Measurements from ENCODE around the gene ADH4.
"Not testable (repeated sequence)": the region's sequence is repeated elsewhere in the genome, so short reads cannot be mapped to it uniquely, and the experiment has no call there.

The ADH4 gene

DNA sequence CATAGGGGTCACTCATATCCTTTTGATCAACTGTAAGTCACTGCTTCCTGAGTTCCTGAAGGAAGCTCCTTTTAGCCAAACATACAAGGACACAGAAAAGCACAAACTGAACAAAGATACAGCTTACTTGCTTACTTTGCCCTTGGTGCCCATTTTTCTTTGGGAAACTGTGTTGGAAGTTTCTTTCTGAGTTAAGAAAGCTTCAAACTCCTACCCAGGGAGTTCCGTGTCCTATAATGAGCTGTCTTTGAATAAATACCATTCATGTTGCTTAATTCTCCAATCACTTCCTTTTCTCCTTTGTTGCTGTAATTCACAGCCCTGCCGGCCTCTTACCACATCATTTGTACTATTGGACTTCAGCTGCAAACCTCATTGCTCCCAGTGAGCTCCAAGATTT is at the start of gene ADH4:
Gene ADH4, minus strand, starts transcription at position 228 of the 400 bp plus-strand sequence. Its CDS starts 75 bp downstream, at position 153.
- DNase-seq: no peak

DNA sequence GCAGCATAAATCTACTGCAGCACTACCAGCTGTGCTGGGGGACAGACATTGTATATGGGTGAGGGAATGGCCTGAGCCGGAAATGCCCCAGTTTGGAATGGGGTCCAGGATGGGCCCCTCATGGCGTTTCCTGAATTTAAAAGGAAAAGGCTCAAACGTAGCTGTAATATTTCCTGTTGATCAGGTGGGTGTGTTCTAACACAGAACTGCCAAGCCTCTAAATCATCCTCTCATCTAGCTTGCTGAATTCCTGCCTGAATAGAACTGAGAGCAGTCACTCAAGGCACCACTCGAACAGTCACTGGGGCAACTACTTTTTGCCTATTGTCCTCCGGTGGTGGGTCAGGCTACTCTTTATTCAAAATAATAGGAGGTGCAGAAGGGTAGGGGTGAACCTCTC is 46.2 kb upstream of the ADH4 start:
- no peak for DNase-seq

DNA sequence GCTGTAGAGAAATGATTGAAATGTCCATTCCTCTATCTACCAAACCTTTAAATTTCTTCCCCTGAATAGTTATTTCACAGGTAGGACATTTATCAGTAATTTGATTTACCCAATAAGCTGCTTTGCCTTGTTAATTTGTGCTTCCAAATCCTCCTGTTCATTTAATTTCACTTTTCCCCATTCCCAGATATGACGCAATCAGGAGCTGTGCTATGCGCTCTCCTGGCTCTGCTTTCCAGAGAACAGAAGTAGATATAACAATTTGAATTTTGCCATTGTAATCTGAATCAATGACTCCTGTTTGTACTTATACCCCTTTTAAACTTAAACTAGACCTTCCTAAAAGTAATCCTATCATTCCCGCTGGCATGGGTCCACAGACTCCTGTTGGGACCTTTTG is 45.8 kb upstream of the ADH4 start:
- not testable (repeated sequence) for DNase-seq

DNA sequence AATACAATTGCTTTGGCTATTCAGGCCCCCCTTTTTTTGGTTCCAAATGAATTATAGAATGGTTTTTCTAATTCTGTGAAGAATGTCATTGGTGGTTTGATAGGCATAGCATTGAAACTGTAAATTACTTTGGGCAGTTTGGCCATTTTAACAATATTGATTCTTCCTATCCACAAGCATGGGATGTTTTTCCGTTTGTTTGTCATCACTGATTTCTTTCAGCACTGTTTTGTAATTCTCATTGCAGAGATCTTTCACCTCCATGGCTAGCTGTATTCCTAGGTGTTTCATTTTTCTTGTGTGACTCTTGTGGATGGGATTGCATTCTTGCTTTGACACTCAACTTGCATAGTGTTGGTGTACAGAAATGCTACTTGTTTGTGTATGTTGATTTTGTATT is 41.9 kb upstream of the ADH4 start:
- DNase-seq: no peak

DNA sequence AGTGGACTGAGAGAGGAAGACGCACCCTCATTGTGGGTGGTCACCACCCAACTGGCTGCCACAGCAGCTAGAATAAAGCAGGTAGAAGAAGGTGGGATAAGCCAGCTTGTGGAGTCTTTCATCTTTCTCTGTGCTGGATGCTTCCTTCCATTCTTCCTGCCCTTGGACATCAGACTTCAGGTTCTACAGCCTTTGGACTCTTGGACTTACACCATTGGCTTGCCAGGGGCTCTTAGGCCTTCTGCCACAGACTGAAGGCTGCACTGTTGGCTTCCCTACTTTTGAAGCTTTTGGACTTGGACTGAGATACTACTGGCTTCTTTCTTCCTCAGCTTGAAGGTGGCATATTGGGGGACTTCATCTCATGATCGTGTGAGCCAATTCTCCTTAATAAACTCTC is 41.5 kb upstream of the ADH4 start:
- no peak for DNase-seq

DNA sequence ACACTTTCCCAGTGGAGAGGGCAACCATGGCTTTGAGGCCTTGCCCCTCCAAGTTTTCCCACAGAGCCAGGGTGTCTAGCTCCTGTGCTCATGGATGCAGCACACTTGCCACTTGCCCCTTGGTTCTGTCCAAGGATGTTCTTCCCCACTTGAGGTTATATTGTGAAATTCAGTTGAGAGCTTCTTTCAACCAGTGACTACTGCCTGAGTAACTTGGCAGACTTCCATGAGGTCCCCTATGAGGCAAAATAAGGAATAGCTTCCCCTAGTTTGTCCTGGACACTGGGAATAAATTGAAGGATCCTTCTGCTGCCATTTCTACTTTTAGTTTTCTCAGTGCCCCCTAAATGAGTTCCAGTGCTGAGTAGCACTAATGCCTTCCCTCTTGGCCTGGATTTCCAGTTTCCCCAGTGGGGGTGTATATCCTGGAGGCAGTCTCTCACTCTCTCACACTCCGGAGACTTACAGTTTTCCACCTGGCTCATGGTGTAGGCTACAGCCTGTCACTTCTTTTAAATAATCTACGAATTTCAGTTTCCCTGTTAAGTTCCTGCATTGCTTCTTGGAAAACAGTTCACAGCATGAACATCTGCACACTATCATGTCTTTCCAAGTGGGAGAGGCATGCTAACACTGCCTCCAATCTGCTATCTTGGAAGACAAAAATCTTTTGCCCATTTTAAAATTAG is 36.4 kb upstream of the ADH4 start:
- no peak for DNase-seq

DNA sequence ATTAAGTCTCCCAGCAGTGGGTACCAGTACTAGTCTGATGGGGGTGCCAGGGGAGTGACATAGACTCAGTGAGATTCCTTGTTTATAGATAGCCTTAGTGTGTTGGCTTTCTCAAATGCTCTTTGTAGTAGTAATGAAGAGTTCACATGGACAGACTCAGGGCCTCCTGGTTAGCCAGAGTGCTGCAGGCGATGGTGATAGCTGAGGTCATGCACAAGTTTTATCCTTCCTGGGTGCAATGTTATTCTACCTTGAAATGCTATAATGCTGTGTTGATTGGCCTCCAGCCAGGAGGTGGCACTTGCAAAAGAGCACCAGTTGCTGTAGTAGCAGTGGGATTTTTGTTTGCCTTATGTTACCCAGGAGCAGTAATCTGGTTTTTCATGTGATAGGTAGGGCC is 35.5 kb upstream of the ADH4 start:
- DNase-seq: no peak

DNA sequence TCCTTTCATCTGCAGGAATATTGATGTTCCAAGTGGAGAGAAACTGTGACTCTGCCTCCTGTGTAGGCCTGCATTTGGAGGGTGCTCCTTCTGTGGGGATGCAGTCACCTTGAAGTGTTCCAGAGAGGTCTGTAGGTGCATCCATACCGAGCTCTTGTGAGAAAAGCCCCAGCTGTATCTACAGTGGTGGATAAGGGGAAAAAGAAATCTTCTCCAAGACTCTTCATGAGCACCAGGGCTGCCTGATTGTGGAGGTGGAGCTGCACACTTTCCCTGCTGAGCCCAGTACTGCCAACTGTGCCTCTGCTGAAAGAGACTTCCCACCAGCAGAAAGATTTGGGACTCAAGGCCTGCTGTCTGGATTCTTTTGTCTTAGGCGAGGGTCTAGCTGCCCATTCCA is 35.1 kb upstream of the ADH4 start:
- no peak for DNase-seq

DNA sequence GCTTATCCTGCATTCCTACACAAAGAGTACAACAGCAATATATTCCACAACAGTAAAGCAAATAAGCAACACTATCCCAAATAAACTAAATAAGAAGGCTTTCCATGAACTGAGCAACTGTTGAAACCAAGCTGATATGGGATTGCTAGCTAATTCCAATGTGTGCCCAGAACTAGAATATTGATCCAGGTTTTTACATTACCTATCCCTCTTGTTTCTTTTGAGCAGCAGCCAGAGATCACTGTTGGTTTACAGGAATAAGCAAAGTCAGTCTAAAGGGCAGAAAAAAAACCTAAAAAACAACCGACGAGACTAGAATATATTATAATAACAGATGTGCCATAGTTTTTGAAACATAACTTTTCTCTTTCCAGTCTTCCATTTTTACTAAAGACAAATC is 22.4 kb upstream of the ADH4 start:
- DNase-seq: no peak

DNA sequence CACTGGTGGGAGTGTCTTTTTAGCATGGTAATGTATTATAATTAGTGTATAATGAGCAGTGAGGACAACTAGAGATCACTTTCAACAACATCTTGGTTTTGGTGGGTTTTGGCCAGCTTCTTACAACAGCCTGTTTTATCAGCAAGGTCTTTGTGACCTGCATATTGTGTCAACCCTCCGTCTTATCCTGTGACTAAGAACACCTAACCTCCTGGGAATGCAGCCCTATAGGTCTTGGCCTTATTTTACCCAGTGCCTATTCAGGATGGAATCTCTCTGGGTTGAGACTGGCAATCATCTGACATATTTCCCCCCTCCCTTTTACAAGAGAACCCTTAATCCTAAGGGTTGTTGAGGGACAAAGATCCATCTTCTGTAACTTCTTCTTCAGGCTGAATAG is 21.9 kb upstream of the ADH4 start:
- no peak for DNase-seq

DNA sequence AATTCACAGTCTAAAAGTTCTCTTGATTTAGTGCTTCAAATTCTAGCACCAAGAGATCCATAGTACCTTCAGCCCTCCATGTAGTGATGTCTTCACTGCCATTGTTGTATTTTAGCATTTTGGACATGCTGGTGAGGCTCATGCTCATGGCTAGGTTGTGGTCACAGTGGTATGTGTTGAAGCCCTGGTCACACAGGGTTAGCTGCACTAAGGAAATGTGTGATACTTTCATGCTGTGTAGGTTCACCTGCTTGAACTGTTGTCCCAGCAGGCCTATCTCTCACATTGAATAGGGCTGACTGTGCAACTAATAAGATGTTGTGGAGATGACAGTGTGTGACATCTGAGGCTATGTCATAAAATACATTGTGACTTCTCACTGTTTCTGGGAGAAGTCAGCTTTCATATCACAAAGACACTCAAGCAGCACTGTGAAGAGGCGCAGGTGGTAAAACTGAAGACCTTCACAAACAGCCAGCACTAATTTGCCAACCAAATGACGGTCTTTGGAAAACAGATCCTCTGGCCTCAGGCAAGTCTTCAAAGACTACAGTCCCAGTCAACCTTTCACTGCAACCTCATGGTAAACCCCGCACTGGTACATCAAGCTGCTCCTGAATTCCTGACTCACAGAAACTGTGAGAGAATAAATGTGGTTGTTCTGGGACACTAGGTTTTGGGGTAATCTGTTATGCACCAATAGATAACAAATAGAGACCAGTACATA is 17.4 kb upstream of the ADH4 start:
- DNase-seq: no peak

DNA sequence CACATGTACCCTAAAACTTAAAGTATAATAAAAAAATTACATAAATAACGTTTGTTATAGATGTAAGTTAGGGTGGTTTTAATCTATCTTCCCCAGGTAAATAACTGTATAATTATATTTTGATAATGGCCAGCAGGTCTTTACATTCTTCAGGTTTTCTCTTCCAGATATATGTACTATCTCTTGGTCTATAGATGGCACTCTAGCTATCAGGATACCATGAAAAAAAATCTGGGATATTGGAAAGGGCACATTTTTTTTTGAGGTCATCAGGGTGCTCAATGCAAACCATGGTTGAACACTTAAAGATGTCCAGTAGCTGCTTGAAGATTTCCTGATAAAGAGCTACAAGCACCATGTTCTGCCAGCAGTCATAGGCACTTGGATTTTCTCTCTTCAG is 15.6 kb upstream of the ADH4 start:
- no peak for DNase-seq

DNA sequence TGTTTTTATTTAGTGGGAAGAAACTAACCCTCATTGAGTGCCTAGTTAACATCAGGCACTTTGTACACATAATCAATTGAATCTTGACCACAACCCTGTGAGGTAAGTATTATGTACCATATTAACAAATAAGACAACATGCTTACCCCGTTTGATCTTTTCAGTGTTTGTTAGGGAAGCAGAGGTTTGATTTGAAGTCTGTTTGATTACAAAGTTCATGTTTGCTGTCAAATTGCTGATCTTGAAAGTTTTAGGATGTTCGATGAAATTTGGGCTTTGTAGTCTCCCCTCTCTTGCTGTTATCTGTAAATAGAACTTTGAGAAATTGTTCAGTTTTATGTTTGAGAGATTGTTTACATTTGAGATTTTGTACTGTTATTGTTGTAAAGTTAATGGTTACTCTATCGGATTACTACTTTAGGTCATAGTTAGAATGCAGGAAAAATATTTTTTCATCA is 13.4 kb upstream of the ADH4 start:
- no peak for DNase-seq

DNA sequence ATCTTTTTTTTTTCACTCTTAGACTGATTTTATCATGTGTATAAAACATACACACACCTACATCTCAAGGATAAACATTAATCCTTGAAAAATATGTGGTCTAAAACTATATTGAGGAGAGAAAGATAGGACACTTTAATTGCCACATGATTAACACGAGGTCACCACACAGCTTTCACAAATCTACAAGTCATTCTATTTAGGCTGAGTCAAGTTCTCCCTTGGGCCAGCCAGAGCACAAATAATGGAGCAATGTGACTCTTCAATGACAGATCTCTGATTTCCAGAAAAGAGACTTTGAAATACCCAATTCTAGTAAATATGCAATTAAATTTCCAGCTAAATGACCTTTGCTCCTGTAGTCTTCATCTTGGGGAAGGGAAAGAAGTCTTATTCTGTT is 12.9 kb upstream of the ADH4 start:
- DNase-seq: no peak

DNA sequence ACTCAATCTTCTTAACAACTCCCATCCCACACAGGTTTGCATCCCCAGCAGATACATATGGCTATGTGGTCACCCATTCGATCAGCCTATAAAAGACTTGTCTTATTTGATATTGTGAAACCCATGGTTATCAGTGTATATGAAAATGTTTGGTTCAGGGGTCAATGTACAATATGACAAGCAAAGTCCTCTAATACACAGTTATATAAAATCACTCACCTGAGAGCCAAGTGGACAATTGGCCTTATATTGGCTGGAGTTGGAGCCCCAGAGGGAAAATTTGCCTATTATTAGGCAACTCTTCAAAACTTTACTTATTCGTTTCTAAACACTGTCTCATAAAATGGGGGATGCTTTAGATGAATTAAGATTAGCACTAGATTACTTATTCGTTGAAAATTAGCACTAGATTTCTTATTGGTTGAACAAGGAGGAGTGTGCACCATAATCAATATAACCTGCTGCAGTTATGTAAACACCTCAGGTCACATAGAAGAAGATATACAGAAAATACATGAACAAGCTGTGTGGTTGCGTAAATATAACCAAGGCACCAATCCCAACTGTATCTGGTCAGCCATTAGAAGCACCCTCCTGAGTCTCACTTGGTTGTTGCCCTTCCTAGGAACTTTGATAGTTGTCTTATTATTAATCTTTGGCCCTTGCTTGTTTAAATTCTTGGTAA is 10.7 kb upstream of the ADH4 start:
- DNase-seq: no peak

DNA sequence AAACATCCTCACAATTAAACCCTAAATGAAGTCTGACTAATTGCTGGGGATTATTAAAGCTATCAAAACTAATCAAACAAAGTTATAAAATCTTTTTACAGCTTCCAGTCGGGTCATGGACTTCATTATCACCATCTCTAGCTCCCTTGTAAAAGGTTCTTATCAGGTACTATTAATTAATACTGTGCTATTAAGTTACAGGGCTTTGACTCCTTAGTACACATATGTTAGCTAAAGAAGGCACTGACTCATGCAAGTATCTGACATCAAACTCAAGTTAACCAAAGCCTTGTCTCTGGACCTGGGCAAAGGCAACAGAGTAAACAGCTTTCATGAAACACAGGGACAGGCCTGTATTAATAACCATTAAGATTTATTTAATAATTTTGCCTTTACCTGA is 7.9 kb upstream of the ADH4 start:
- no peak for DNase-seq

DNA sequence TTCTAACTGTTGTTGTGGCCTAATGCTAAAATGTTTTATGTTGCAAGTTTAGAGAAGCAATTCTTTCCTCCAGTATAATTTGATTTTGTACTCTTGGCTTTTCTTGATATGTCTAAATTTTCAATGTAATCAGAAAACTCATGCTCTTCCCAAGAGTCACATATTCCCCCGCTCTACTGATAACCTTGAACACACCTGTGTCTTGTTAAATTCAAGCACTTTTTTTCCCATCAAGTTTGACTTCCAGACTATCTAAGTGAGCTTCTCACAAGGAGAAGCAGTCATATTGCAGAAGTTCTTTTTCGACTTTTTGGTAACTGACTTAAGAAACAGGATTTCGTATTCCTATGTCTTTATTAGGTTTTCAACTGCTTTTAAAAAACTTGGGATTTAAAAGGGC is 7.4 kb upstream of the ADH4 start:
- DNase-seq: no peak

DNA sequence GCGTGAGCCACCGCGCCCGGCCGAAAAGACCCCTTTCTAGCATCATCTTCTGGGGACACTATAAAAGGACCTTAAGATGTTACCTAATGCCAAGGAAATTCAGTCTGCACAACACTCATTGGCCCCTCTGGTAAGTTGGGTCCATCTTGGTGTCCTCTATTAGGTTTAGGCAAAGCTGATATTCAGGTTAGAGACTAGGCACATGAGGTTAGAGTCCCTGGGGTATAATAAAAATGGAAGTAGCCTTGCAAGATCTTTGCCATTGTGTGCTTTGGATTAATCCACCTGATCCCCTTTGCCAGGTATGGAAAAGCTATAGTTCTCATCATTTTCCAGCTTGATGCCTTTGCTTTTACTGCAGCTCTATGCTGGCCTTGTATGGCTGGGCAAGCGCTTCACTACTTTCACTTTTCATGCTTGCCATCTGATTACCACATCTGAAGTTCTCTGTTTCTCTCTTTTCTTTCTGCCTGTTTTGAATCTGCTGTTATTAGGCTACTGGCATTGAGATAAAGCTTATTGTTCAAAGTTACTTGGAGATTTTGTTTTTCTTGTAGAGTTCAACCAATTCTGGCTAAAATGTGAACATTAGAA is 5.4 kb upstream of the ADH4 start:
- no peak for DNase-seq

DNA sequence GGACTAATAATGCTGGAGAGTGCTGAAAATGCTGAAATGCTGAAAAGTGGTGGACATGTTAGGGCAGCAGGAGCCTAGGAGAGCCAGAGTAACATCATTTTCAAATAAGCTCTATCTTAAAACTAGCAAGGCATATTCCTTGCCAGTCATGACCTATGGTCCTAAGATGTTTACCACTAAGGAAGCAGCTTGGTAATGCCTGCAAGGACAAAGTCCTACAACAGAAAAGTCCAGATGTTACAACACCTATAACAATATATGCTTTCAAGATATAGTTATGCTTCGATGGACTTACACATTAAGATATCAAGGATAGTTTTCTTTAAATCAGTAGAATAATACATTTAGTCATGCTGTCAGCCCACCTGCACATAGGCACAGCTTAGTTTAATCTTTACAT is 4.5 kb upstream of the ADH4 start:
- DNase-seq: no peak

DNA sequence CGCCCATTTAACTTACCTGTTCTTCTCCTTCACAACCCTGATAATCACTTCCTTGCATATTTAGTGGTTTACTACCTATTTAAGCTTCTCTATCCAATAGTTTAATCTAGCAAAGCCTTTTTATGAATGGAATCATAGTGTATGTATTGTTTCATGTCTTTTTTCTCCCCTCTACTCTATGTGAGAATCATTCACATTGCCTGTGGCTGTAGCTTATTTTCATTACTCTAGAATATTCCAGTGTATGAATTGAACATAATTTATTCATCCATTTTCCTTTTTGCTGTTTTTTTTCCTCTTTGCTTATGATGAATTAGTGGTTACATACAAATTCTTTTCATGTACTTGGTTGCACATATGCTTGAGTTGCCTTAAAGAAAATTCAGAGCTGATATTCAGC is 490 bp upstream of the ADH4 start:
- DNase-seq: no peak

DNA sequence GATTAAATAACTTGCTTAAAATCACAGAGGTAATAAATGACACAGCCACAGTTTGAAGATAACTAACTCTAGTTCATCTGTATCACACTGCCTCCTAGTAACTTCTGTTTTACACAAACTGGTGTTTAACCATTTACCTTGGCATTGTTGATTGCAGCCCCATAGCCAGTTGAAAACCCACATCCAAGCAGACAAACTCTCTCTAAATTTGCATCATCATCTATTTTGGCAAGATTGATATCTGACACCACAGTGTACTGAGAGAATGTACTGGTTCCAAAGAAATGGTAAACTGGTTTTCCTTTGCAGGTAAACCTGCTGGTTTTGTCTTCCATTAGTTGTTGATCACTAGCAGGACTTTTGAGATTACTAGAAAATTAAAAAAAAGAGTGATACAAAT is 7.8 kb downstream of the ADH4 start:
- no peak for DNase-seq

DNA sequence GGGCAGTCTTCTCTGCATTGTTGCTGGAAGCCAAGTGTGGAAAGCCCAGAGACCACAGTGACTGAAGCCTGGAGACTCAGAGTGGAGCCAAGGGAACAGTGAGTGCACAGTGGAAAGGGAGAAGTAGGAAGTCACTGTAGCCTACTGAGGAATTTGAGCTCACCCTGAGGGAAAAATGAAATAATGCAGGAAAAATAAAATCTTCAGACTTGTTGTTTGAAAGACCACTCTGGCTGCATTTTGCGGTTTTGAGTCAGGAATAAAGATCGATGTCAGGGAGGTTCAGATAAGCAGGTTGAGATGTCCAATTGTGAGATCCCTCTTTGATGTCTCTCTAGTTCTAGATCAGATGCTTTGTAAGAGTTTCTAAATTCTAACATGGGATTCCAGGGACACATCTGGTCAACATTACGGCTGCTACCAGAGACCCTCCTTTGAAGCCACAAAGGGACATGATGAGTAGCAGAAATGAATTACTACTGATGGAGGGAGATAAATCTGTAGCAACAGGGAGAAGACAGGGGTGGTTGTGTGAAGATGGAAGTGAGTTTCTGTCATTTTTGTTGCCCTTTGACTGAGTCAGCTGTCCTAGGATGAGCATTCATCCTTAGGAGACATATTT is 8.4 kb downstream of the ADH4 start:
- DNase-seq: no peak

DNA sequence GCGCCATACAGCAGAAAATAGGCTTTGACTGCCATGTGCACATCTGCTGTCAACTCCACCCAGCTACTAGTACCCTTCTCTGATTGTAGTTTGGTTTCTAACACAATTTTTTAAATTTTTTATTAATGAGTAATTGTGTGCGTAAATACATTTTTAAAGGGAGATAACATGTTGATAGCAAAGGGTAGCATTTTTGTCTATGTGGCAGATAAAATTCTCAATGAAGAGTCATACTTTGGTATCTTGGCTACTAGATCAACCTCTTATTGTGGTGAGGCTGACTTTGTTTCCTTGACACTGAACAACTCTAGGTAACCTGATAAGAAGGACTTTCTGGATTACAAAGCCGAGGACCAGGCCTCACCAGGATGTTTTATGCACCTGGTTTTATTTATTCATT is 9.5 kb downstream of the ADH4 start:
- DNase-seq: no peak
